HG02763 (cell line): Measurements from ENCODE around the gene ANGPTL5.
"Not testable (repeated sequence)": the region's sequence is repeated elsewhere in the genome, so short reads cannot be mapped to it uniquely, and the experiment has no call there.

ENCODE experiments used
- ATAC-seq: cut with Tn5 transposase; IDR thresholded peaks from one replicate; pipeline ENCODE4 v1.9.1; 2021; ENCODE audit warnings: mild to moderate bottlenecking, moderate library complexity; ENCODE audit not compliant: unreplicated experiment

Gene ANGPTL5

DNA sequence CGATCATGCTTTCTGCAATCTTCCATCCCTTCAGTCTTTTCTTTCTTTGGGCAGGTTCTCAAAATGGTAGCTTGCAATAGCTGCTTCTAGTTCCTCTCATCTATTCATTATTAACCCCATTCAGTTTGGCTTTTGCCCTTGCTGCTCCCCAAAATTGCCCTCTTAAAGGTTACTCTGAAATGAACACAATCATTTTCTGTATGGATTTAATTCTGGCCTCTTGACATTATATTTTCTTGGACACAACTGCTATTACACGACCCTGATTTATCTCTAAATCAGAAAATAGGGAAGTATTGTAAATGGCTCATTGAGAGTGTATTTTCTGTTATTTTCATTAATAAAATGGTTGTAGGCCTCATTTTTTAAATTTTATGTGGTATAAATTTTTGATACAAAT lies at the start of gene ANGPTL5:
TSS of gene ANGPTL5 (minus strand) at position 101 of the 400 bp plus-strand sequence. CDS start 8,613 bp downstream, outside the sequence.
- ATAC-seq = no peak

- ATAC-seq = not testable (repeated sequence)
These were observed 47.9 kb upstream of the ANGPTL5 start for GRCh38 chr11:101964200-101964599.

DNA sequence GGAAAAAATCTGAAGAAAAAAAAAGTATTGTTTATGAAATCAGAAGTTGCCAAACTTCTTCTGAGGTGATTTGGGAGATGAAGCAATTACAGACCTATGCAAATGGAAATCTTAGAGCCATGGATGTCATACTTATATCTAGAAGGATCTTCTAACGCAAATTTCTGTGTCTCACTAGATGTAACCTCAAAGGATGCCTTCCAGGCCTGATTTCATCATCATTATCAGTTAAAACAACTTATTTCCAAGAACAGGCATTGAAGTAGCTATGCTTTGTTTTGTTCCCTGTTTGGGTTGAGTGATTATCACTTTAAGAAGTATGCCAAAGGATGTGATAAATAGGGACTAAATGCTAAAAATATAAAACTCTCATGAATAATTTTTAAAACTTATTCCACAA lies 43.9 kb upstream of the ANGPTL5 start:
- ATAC-seq = no peak

DNA sequence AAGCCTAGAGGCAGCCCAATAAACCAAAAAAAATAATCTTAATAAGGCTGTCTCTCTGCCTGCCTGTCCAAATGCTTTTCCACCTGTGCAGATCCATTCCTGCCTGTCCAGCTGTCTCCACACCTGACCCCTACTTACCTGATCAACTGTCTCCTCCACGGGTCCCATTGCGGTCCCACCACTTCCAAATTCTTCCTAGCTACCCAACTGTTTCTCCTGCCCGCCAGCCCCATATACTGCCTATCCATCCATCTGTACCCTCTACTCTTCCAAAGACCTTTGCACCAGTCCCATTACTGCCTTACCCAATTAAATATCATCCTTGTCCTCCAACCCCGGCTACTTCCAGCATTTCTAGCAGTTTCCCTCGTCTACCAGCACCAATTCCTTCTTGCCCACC lies 39.4 kb upstream of the ANGPTL5 start:
- ATAC-seq = no peak

DNA sequence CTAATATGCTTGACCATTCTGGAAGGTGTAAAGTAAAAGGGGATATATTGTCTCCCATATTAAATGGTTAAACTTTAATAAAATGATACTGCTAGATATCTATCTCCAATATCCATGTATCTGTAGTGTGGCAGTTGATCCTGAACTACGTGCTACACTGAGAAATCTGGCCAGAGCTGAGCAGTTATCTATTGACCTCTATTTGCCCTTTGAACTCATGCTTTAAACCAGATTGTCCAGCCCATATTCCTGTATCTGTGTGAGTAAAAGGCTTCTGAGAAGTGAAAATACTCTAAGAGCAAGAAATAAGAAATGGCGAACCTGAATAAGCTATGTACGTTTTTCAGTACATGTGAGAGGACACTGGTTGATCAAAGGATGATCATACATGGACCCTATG lies 39.0 kb upstream of the ANGPTL5 start:
- no peak for ATAC-seq

DNA sequence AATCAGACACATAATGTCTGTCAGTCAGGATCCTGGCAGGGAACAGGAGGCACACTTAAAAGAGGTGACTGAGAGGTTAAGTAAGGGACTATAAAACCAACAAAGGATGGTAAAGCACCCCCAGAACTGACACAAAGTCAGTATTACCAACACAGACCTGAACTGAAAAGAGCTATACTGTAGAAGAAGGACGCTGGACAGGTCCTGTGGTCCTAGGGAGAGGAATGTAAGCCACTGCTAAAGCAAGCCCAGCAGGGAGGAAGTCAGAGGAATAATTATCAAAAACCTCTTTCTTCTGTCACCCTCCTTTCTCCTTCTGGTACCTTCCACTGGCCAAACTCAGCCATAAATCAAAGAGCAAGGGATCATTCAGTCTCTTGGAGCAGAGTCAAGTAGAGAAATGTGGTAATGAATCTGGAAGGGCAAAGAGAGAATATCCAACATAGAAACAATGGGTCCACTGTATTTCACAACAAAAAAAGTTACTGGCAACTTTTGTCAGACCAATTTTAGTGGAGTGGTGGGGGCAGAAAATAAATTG lies 33.4 kb upstream of the ANGPTL5 start:
- ATAC-seq = no peak

DNA sequence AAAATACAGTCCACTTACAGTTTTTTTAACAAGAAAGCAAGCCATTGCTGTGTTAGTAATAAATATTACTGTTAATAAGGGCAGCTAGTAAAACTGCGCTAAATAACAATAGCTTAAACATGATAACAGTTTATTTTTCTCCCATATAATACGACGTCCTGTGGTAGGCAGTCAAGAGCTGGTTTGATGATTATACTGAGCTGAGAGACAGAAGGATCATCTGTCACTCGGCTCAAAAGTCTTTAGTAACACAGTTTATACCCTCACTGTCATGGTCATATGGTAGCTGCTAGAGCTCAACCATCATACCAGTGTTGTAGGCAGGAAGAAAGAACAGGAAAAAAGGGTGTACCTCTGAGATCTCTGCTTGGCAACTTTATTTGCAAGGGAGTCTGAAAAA lies 29.1 kb upstream of the ANGPTL5 start:
- no peak for ATAC-seq

- ATAC-seq = no peak
These were observed 28.6 kb upstream of the ANGPTL5 start for GRCh38 chr11:101944923-101945322.

- ATAC-seq = no peak
These were observed 24.7 kb upstream of the ANGPTL5 start for GRCh38 chr11:101940901-101941520.

DNA sequence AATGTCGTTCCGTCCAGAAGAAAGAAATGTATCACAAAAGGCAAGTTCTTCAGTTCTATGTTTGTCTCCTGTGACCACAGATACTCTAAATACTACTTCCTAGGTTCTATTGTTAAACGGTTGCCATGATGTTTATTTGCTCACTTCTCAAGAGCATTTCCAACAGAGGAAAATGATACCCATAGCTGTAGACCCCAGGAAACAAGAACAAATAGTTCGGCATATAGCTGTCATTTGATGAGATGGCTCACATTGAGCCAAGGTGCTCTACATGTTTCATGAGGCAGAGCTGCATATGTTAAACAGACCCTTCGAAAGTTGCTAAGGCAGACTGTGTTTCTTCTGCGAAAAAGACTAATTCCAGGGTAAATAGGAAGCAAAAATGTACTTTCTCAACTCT lies 15.4 kb upstream of the ANGPTL5 start:
- ATAC-seq = no peak

DNA sequence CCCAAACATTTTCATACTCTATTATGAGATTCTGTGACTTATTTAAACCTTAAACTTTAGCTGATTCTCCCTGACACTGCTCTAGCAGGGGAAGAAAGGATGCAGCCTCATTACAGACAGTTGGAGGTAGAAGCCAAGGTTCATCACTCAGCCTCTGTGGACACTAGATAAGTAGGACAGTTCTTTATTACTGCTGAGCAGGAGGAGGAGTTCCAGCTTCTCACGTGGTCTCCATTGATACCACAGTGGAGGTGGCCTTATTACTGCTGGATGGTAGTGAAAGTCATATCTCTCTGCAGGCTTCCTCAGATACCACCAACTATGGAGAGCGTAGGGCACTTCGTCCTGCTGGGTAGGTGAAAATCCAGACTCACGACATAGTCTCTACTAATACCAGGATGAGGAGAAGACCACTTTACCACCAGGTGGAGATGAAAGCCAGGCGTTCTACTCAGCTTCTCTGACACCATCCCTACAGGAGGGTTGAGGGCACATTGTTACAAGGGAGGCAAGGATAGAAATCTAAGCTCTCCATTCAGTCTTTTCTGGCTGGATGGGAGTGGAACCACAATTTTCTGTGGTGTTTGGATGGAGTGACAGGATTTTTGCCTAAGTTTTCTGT lies 13.1 kb upstream of the ANGPTL5 start:
- ATAC-seq = no peak

- ATAC-seq = no peak
These were observed 7.2 kb upstream of the ANGPTL5 start for GRCh38 chr11:101923554-101923953.

DNA sequence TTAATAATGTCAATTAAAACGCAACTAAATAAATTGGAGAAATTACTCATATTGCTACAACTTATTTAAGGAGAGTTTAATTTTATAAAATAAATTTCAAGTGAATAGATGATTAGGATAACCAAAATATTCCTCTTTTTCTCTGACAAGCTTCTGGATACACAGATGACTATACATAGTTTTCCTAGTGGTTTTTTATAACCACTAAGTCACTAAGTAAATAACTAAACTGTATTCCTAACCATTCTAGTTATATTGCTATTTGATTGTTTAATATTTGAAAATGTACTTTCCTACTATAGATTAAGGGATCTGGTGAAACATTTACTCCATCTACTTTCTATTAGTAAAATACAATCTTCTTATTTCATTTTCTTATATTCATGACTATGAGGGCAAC lies 4.7 kb upstream of the ANGPTL5 start:
- ATAC-seq = no peak

DNA sequence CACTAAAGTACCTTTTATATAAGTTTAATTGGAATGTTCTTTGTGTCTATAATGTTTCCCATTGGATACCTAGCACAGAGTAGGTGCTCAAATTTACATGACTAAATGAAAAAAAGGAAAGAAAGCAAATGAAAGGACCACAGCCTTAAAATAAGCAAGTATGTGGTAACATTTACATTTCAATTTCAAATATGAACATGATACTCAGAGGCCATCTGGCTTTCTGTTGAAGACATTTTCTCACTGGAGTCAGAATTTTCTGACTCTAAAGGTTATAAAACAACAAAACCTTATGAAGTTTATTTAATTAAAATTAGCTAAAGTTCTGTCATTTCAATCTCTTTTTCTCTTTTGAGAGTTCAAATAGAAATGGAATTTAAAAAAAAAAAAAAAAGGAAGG lies 904 bp upstream of the ANGPTL5 start:
- no peak for ATAC-seq

GRCh38 chr11:101915791-101916291 lies 481 bp downstream of the ANGPTL5 start:
- ATAC-seq = no peak

GRCh38 chr11:101914738-101915426 lies 1.4 kb downstream of the ANGPTL5 start, which contains the start of gene CEP126:
CEP126 (plus strand) TSS chr11:101915010; CDS start chr11:101915285, 275 bp downstream.
- peak; percentile 100 for ATAC-seq

- ATAC-seq = no peak
These were observed 2.0 kb downstream of the ANGPTL5 start for GRCh38 chr11:101914341-101914737.

DNA sequence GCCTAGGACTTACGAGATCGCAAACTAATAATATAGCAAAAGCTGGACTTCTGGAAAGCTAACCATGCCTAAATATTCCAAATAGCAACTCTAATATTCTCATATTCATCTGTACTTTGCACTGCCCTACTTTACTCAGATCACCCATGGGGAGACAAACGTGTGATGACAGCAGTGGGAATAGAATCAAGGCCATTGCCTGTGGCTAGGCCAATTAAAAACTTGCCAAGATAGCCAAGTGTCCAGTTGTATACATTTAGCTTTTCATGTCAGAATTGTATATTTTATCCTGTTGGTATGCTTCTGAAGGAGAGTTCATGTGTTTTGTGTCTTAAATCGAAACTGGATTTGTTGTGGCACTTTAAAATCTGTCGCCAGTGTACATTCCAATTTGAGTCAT lies 2.7 kb downstream of the ANGPTL5 start:
- ATAC-seq = no peak

- no peak for ATAC-seq
These were observed 3.5 kb downstream of the ANGPTL5 start for GRCh38 chr11:101912823-101913284.

DNA sequence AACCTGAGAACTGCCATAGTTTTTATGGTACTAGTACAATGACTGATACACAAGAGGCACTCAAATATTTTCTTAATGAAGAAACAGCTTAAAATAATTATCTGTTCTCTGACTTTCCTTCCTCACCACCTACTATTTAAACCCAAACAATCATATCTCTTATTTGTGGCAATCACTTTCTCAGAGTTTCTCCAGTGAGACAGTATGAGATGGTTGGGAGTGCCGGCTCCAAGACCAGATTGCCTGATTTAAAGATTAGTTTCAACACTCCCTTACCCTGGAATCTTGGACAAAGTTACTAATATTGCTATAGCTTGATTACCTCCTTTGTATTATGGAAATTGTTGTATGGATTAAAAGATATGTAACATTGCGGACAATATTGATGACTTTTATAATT lies 7.2 kb downstream of the ANGPTL5 start:
- no peak for ATAC-seq

DNA sequence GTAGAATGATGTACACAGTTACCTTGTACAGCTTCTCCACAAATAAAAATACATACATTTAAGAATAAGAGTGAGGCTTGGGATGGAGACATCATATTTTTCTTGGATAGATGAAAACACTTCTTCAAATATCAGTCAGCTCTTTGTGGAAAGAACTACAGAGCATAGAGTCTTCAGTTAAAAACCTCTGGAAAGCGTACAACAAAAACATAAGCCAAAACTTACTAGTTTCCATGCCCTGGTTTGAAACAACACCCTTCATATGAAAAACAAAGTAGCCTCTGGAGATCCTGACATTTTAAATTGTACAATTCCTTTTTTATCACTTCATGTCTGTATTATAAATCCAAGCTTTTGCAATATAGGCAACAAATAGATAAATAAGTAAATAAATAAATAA lies 8.5 kb downstream of the ANGPTL5 start:
- ATAC-seq = no peak

- ATAC-seq = no peak
These were observed 21.8 kb downstream of the ANGPTL5 start for GRCh38 chr11:101894505-101894904.
